Activated CD4-positive, alpha-beta T cell treated with anti-CD3 and anti-CD28 coated beads for 36 hours (primary cell): Measurements from ENCODE around the gene AGPAT2. TPM values are rescaled to one million over a fixed set of nuclear protein-coding genes. Genes with fewer than 3 reads are reported as not detected.

ENCODE experiments used
- ATAC-seq: fragments of 200-7000 bp; cut with Tn5 transposase; one replicate; pipeline ENCODE4 v1.10.0; 2021; ENCODE audit warnings: mild to moderate bottlenecking, moderate library complexity
- CTCF ChIA-PET: fragments of 350-600 bp; sonication (Branson Sonifier 250); formaldehyde crosslinking; loops from one replicate; lab custom pipeline; 2021; ENCODE audit warnings: antibody characterized with exemption; lab: Charles Lee
- POLR2A ChIA-PET: fragments of 350-600 bp; sonication (Branson Sonifier 250); formaldehyde crosslinking; loops from one replicate; lab custom pipeline; 2021; ENCODE audit warnings: antibody characterized with exemption, inconsistent platforms; lab: Charles Lee
- DNase-seq: peaks from one replicate; pipeline ENCODE4 v3.0.0-alpha.2; 2020
- H3K27ac Mint-ChIP-seq: one replicate; pipeline ENCODE4 v1.8.0; 2021; ENCODE audit warnings: mixed read lengths
- H3K27me3 Mint-ChIP-seq: one replicate; pipeline ENCODE4 v1.8.0; 2021; ENCODE audit warnings: mixed read lengths
- H3K36me3 Mint-ChIP-seq: one replicate; pipeline ENCODE4 v1.8.0; 2021; ENCODE audit warnings: low read depth, mixed read lengths
- H3K4me1 Mint-ChIP-seq: one replicate; pipeline ENCODE4 v1.8.0; 2021; ENCODE audit warnings: mixed read lengths
- H3K4me3 Mint-ChIP-seq: one replicate; pipeline ENCODE4 v1.8.0; 2021; ENCODE audit warnings: mild to moderate bottlenecking, moderate library complexity, mixed read lengths
- H3K9me3 Mint-ChIP-seq: one replicate; pipeline ENCODE4 v1.8.0; 2021; ENCODE audit warnings: low read depth, mixed read lengths
- intact Hi-C, 2 experiments: fragments of 100-400 bp; cut with DNase I in 1 of 2; cut with micrococcal nuclease in 1 of 2; formaldehyde crosslinking; loops; one replicate each; pipeline versions ENCODE4 v1.14.2 to v1.15.1; 2022 to 2024; cut with DNase I, micrococcal nuclease
- total RNA-seq, 2 experiments: library from RNA; stranded (reverse); gene quantifications; one replicate each; pipeline ENCODE4 v1.2.3, GENCODE V29; 2021

The AGPAT2 gene
- total RNA-seq, 2 experiments from 2014 or later, result 9.0 to 10.4 TPM

GRCh38 chr9:136664000-136664915, 23.0 kb downstream of the AGPAT2 start:
- Mint-ChIP-seq H3K4me1 (peaks cover 5% of the 10 kb centered on the region), H3K36me3 (no peaks in the 10 kb centered on the region), H3K27me3 (peaks cover 9% of the 10 kb centered on the region), H3K27ac (no peak overlapping the region), H3K4me3 (peak overlapping the region; percentile 62), H3K9me3 (no peaks in the 10 kb centered on the region)
- intact Hi-C loops, result no loop called here
- DNase-seq (no peak), ATAC-seq (no peak)
- ChIA-PET POLR2A (no interaction called here), CTCF (no interaction called here)

DNA sequence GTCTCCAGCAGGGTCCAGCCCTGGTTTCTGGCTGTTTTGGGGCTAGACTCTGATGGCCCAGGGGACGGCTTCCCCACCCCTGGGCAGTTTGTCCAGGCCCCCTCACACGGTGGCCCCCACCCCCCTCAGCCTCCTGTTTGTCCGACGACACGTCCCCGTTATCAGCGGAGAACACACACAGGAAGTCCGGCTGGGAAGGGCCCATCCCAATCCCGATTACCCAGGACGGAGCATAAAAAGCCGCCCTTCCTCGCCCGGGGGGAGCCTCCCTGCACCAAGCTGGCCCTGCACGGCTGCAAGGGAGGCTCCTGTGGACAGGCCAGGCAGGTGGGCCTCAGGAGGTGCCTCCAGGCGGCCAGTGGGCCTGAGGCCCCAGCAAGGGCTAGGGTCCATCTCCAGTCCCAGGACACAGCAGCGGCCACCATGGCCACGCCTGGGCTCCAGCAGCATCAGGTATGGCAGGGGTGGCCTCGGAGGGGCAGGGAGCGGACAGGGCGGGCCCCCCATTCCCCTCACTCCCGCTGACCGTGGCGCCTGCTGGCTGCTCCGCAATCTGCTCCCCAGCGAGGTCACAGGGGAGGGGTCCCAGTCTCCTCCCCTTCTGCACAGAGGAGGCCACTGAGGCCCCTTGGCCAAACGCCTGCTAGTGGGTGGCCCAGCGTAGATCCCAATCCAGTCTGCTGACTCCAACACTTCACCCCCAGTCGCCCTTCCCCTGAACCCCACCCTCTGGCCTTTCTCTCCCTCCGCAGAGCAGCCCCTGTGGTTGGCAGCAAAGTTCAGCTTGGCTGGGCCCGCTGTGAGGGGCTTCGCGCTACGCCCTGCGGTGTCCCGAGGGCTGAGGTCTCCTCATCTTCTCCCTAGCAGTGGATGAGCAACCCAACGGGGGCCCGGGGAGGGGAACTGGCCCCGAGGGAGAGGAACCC, 24.3 kb downstream of the AGPAT2 start, which contains the start of gene EGFL7:
TSS of gene EGFL7 (plus strand) at position 261 of the 926 bp plus-strand sequence. CDS start 5,367 bp downstream, outside the sequence.
- no peak within 1 kb of the TSS for H3K4me3 Mint-ChIP-seq
- peaks cover 10% of the 10 kb centered on the region for H3K4me1 Mint-ChIP-seq
- no peaks in the 10 kb centered on the region for H3K9me3 Mint-ChIP-seq
- H3K27me3 Mint-ChIP-seq, result peaks cover 16% of the 10 kb centered on the region
- H3K27ac Mint-ChIP-seq, result no peak within 1 kb of the TSS
- DNase-seq (no peak), ATAC-seq (no peak)
- ChIA-PET POLR2A (no interaction called here), CTCF (interaction anchor here (1.2 to 1.8 kb wide), 2 partner anchors 9 to 17 kb away, joined by 3 to 7 read pairs; no protein-coding TSS in a partner anchor)
- no peaks in the 10 kb centered on the region for H3K36me3 Mint-ChIP-seq
- intact Hi-C loops, result no loop called here

DNA sequence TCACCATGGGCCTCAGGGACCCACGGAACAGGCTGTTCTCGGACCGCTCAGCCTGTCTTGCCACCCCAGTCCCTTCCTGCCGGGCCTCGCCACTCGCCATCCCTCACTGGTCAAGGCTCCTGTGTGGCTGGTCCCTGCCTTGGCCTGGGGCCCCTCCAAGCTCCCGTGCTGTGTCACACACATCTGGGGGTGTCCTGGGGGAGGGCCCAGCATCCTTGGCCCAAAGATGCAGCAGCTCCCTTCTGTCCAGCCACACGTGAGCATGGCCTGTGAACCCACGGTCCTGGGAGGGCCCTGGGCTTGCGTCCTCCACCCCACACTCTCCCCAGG, 25.0 kb downstream of the AGPAT2 start:
- Mint-ChIP-seq H3K4me3 (no peak overlapping the region), H3K27ac (no peak overlapping the region), H3K4me1 (peaks cover 12% of the 10 kb centered on the region), H3K9me3 (no peaks in the 10 kb centered on the region), H3K36me3 (no peaks in the 10 kb centered on the region), H3K27me3 (peaks cover 22% of the 10 kb centered on the region)
- ChIA-PET CTCF (interaction anchor here (1.2 to 1.8 kb wide), 2 partner anchors 10 to 18 kb away, joined by 3 to 7 read pairs; no protein-coding TSS in a partner anchor), POLR2A (no interaction called here)
- no peak for DNase-seq
- ATAC-seq, result no peak
- intact Hi-C loops, result no loop called here

DNA sequence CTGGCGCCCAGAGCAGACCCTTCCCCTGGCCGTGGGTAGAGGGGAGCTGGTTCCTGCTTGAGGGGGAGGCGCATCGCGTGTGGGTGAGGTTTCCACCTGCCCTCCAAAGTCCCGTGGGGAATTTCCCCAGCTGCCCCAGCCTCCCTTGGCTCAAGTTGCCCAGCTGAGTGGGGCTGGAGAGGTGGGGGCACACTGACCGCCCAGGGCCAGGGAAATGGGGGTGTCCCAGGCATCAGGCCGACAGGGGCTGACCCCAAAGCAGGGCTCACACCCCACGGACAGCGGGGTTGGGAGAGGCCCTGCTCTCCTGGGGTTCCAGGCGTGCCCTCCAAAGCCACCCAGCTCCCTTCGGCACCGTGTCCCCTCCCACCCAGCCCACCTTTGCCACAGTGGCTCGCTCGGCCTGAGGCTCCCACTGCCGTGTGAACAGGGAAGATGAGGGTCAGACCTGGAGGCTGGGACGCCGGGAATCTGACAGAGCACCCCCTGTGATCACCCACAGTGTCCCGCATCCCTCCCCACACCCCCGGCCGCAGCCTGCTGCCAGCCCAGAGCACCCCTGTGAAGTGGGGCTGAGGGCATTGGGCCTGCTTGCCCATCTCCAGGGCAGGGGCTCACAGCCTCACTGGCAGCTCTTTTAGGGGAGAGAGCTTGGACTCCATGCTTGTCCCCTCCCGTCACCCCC, 25.5 kb downstream of the AGPAT2 start:
- POLR2A ChIA-PET, result interaction anchor here (0.5 kb wide), 1 partner anchor 19 kb away, joined by 3 read pairs; no protein-coding TSS in a partner anchor

DNA sequence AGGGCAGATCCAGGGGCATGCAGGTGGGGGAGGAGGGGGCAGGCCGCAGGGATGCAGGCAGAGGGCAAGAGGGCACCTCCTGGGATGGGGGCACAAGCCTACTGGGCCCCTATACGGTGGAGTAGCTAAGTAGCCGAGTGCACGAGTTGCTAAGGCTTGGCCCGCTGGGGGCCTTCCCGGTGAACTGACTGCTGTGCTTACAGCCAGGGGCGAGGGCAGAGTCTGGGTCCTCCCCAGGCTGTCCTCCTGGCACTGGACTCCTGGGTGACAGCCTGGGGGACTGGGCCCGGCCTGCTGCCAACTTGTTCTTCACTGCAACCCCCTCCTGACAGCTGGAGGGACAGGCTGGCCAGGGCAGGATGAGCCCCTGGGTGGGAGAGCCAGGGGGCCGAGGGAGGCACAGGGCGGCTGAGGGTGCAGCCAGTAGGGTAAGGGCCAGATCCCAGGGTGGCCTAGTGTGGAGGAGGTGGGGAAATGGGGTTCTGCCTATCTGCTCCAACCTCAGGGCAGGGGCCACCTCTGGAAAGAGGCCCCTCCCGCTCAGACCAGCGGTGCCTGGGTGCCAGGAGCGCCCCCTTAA, 26.2 kb downstream of the AGPAT2 start:
- Mint-ChIP-seq H3K9me3 (no peaks in the 10 kb centered on the region), H3K4me1 (peaks cover 14% of the 10 kb centered on the region), H3K27me3 (peaks cover 21% of the 10 kb centered on the region), H3K36me3 (no peaks in the 10 kb centered on the region), H3K4me3 (no peak overlapping the region), H3K27ac (no peak overlapping the region)
- intact Hi-C loops, result no loop called here
- CTCF ChIA-PET, result interaction anchor here (1.8 kb wide), 1 partner anchor 11 kb away, joined by 7 read pairs; no protein-coding TSS in a partner anchor
- DNase-seq (no peak), ATAC-seq (no peak)
- POLR2A ChIA-PET, result no interaction called here

More for the DNA sequence above, 25.5 kb downstream of the AGPAT2 start:
- Mint-ChIP-seq H3K27ac (no peak overlapping the region), H3K27me3 (peaks cover 22% of the 10 kb centered on the region), H3K4me3 (no peak overlapping the region), H3K9me3 (no peaks in the 10 kb centered on the region), H3K36me3 (no peaks in the 10 kb centered on the region), H3K4me1 (peaks cover 12% of the 10 kb centered on the region)
- CTCF ChIA-PET, result interaction anchor here (1.2 to 1.8 kb wide), 2 partner anchors 10 to 18 kb away, joined by 3 to 7 read pairs; no protein-coding TSS in a partner anchor
- ATAC-seq (no peak), DNase-seq (no peak)
- intact Hi-C loops, result no loop called here

DNA sequence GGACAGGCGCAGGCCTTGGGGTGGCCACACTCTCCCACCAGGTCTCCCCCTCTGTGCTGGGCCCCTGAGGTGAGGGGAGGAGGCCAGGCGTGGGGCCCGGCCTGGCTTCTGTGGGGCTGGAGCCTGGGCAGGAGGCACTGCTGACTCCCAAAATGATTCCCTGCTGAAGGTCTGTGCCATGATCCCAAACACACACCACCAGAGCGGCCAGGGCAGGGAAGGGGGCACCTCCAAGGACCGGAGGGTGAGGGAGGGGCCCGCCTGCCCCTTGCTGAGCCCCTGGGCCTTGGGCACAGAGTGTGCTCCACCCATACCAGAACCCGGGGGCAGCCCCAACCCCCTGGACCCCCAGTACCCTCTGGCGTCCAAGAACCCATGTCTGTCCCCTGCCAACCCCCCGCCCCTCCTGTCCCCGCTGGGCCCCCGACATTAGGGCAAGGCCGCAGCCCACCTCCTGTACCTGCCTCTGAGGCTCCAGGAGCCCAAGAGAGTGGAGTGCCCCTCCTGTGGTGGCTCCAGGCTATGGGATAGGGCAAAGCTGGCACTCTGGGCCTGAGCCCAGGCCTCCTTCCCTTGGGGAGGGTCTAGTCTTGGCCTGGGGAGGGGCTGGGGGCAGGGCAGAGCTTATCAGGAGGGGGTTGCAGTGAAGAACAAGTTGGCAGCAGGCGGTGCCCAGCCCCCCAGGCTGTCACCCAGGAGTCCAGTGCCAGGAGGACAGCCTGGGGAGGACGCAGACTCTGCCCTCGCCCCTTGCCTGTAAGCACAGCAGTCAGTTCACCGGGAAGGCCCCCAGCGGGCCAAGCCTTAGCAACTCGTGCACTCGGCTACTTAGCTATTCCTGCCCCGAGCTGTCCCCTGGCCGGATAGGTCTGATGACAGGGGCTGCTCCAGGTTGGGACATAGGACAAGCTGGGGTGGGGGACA, 27.1 kb downstream of the AGPAT2 start:
- Mint-ChIP-seq H3K4me1 (peaks cover 15% of the 10 kb centered on the region), H3K9me3 (no peaks in the 10 kb centered on the region), H3K4me3 (no peak overlapping the region), H3K27ac (no peak overlapping the region), H3K36me3 (no peaks in the 10 kb centered on the region), H3K27me3 (peaks cover 25% of the 10 kb centered on the region)
- no peak for DNase-seq
- ATAC-seq, result no peak
- POLR2A ChIA-PET, result no interaction called here
- CTCF ChIA-PET, result no interaction called here
- intact Hi-C loops, result no loop called here

DNA sequence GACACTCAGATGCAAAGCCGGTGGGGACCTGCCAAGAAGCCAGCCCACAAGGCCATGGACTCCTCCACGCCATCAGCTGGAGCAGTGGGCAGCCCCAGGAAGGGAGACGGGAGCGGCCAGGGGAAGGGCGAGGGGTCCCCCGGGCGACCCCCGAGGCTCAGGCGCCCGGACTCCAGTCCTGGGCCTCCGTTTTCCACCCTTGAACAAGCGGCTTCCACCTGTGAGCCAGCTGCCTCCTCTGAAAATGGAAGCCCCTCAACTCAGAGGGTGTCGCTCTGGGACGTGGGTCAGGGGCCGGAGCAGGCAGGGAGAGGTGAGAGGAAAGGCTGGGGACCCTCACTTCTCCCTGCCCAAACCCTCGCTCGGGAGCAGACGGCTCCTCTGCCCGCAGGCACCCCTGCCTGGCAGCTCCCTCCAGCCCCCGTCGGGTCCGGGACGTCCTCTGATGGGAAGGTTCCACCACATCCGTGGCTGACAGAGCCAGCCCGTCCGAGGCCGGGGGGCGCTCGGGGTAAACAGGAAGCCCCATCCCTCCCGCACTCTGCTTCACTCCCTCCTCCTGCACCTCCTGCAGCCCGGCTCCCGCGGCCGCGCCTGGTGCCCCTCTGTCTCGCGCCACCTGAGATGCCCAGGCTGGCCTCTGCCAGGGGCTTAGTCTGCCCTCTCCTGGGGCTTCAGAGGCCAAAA, 28.3 kb downstream of the AGPAT2 start:
- Mint-ChIP-seq H3K9me3 (no peaks in the 10 kb centered on the region), H3K36me3 (no peaks in the 10 kb centered on the region), H3K4me1 (peaks cover 11% of the 10 kb centered on the region), H3K4me3 (no peak overlapping the region), H3K27ac (no peak overlapping the region), H3K27me3 (peaks cover 24% of the 10 kb centered on the region)
- CTCF ChIA-PET, result no interaction called here
- DNase-seq, result no peak
- POLR2A ChIA-PET, result no interaction called here
- ATAC-seq, result no peak
- intact Hi-C loops, result no loop called here

DNA sequence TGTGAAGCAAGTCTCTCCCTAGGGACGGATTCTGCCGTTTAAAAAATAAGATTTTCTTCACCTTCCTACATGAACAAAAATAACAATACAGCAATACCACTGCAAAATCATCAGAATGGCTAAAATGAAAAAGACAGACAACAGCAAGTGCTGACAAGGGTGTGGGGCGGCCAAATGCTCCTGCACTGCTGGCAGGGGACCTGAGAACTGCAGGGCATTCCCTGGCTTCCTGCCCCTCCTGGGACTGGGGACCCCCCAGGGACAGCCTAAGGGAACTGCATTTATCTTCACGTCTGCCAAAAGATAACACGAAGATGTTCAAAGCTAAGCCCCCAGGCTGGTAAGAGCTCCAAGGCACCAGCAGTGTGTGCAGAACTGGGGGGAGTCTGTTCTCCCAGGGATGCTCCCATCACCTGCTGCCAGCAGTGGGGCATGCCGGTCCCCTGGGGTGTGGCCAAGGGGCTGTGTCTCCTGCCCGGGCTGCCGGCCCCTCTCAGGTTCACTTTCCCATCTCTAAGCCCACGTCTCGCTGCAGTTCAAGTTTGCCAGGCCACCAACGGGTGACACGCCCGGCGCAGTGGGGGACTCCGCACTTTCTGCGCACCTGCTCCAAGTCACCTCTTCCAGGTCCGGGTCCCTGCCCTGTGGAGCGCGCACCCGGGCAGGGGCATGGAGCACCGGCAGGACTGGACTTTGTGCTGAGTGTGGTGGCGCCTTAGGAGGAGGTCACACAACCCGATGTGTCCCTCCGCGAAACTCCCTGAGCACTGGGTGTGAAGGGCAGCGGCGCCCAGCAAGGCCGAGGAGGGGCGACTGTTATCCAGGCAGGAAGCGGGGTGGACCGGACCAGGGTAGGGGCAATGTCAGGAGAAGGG, 29.0 kb downstream of the AGPAT2 start:
- CTCF ChIA-PET, result interaction anchor here (0.8 kb wide), 1 partner anchor 173 kb away, joined by 3 read pairs; no protein-coding TSS in a partner anchor
- H3K36me3 Mint-ChIP-seq, result no peaks in the 10 kb centered on the region
- intact Hi-C loops, result no loop called here
- no peak overlapping the region for H3K4me3 Mint-ChIP-seq
- peaks cover 11% of the 10 kb centered on the region for H3K4me1 Mint-ChIP-seq
- H3K27me3 Mint-ChIP-seq, result peaks cover 24% of the 10 kb centered on the region
- POLR2A ChIA-PET, result no interaction called here
- no peak for ATAC-seq
- DNase-seq, result no peak
- no peaks in the 10 kb centered on the region for H3K9me3 Mint-ChIP-seq
- H3K27ac Mint-ChIP-seq, result no peak overlapping the region
